Bronchial epithelial cell (primary cell): ENCODE measurements around the gene SEMA4D. TPM values are rescaled to one million over a fixed set of nuclear protein-coding genes. Genes with fewer than 3 reads are reported as not detected.
A peak's percentile ranks its signal among the peaks of the same experiment; 100 is the strongest.

Experiments used
- DNase-seq: peaks from one replicate; pipeline ENCODE4 v3.0.0-alpha.2; 2010; ENCODE audit warnings: low read depth
- FAIRE-seq: peaks from 2 replicates; lab custom pipeline; 2011; peaks lifted over from hg19 to GRCh38; lab: Jason Lieb, UNC
- H3K27me3 ChIP-seq: 2 replicates; pipeline ENCODE4 v1.5.1; 2011; ENCODE audit warnings: low read length; ENCODE audit not compliant: control insufficient read depth, insufficient read depth
- H3K36me3 ChIP-seq: 2 replicates; pipeline ENCODE4 v1.5.1; 2011; ENCODE audit warnings: low read length; ENCODE audit not compliant: control insufficient read depth, insufficient read depth
- H3K4me3 ChIP-seq: 2 replicates; pipeline ENCODE4 v1.5.1; 2011; ENCODE audit warnings: mild to moderate bottlenecking, low read depth, low read length, control low read depth
- total RNA-seq: library from RNA; depleted of rRNA; stranded (reverse); fragments of >200 nt; gene quantifications from 2 replicates; pipeline ENCODE4 v1.2.1, GENCODE V29; 2014
- TF ChIP-seq, protein P1 (sequence below): IDR thresholded peaks from 2 replicates; pipeline ENCODE4 v1.5.1; 2011; ENCODE audit warnings: mild to moderate bottlenecking, moderate library complexity, low read length, control low read depth, inconsistent platforms; ENCODE audit not compliant: insufficient read depth, severe bottlenecking

Gene SEMA4D
- total RNA-seq, 1 donor from 2014 or later: 1.8 TPM

DNA sequence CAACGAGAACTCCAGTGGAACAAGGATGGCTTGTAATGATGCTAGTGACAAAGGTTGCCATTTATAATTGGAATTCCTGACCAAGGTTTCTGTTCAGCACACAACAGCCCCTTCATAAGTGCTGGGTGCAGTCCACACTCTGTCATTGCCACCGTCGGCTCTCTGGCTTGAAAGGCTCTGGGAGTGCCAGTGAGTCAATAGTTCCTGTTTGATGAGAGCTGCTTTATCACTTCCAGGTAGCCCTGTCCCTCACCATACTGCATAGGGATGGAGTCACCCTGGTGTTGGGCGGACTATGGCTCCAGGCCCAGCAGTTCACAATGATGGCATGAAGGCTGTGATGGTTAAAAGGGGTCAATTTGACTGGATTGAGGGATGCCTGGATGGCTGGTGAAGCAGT lies 34.6 kb upstream of the SEMA4D start:
- Histone ChIP-seq H3K36me3 (no peaks in the 10 kb centered on the region), H3K4me3 (no peak overlapping the region), H3K27me3 (no peaks in the 10 kb centered on the region)
- FAIRE-seq (no peak), DNase-seq (no peak)
- TF ChIP-seq, protein P1, sequence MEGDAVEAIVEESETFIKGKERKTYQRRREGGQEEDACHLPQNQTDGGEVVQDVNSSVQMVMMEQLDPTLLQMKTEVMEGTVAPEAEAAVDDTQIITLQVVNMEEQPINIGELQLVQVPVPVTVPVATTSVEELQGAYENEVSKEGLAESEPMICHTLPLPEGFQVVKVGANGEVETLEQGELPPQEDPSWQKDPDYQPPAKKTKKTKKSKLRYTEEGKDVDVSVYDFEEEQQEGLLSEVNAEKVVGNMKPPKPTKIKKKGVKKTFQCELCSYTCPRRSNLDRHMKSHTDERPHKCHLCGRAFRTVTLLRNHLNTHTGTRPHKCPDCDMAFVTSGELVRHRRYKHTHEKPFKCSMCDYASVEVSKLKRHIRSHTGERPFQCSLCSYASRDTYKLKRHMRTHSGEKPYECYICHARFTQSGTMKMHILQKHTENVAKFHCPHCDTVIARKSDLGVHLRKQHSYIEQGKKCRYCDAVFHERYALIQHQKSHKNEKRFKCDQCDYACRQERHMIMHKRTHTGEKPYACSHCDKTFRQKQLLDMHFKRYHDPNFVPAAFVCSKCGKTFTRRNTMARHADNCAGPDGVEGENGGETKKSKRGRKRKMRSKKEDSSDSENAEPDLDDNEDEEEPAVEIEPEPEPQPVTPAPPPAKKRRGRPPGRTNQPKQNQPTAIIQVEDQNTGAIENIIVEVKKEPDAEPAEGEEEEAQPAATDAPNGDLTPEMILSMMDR: no peak

- Histone ChIP-seq H3K4me3 (no peak overlapping the region), H3K27me3 (no peaks in the 10 kb centered on the region), H3K36me3 (no peaks in the 10 kb centered on the region)
- DNase-seq (no peak), FAIRE-seq (no peak)
- TF ChIP-seq, protein P1: no peak
Measured at GRCh38 chr9:89531766-89532165, 33.9 kb upstream of the SEMA4D start.

GRCh38 chr9:89530726-89531125 lies 32.8 kb upstream of the SEMA4D start:
- no peaks in the 10 kb centered on the region for H3K27me3 ChIP-seq
- TF ChIP-seq, protein P1: no peak
- FAIRE-seq: no peak
- DNase-seq: no peak
- H3K4me3 ChIP-seq: no peak overlapping the region
- H3K36me3 ChIP-seq: no peaks in the 10 kb centered on the region

DNA sequence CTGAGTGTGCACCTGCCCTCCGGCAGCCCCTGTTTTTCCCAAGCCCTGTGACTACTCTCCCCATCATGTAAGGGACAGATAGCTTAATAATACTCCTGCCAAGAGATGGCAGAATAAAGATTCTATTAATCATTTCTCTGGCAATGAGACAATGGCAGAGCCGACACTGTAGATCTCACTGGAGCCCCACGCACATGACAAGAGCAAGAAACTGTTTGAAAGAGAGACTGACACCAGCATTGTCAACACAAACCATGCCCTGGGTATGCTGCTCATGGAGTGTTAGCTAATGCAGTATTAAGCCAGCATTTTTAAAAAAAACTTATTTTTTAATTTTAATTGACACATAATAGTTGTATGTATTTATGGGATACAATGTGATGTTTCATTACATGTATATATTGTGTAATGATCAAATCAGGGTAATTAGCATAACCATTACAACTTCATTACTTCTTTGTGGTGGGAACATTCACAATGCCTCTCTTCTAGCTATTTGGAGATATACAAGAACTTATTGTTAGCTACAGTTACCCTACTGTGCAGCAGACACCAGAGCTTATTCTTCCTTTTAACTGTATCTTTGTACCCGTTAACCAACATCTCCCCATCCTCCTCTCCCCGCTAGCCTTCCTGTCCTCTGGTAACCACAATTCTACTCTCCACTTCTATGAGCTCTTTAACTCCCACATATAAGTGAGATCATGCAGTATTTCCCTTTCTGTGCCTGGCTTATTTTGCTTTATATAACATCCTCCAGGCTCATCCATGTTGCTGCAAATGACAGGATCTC lies 31.5 kb upstream of the SEMA4D start:
- no peak for DNase-seq
- no peaks in the 10 kb centered on the region for H3K36me3 ChIP-seq
- no peak for FAIRE-seq
- no peak overlapping the region for H3K4me3 ChIP-seq
- TF ChIP-seq, protein P1: no peak
- H3K27me3 ChIP-seq: no peaks in the 10 kb centered on the region

GRCh38 chr9:89528540-89528939 lies 30.6 kb upstream of the SEMA4D start:
- DNase-seq (peak; percentile 10), FAIRE-seq (no peak)
- H3K27me3 ChIP-seq: no peaks in the 10 kb centered on the region
- no peak overlapping the region for H3K4me3 ChIP-seq
- TF ChIP-seq, protein P1: no peak
- no peaks in the 10 kb centered on the region for H3K36me3 ChIP-seq

DNA sequence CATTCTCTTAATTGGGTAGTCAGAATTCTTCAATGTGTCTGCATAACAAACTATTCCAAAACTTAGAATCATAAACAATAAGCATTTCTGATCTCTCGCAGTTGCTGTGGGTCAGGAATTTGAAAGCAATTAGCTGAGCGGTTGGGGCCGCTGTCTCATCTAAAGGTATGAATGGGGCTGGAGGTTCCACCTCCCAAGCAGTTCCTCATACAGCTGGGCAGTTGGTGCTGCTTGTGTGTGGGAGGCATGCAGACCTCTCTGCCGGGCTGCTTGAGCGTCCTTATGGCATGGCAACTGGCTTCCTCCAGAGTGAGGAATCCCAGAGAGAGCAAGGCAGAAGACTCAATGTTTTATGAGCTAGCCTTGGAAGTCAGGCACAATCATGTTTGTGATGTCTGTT lies 30.2 kb upstream of the SEMA4D start:
- FAIRE-seq (no peak), DNase-seq (no peak)
- TF ChIP-seq, protein P1: no peak

More for the DNA sequence above, 30.2 kb upstream of the SEMA4D start:
- H3K27me3 ChIP-seq: no peaks in the 10 kb centered on the region
- H3K36me3 ChIP-seq: no peaks in the 10 kb centered on the region
- H3K4me3 ChIP-seq: no peak overlapping the region
